Fibroblast of upper back skin (primary cell): ENCODE measurements around the gene MCM5.
"Not testable (repeated sequence)": the region's sequence is repeated elsewhere in the genome, so short reads cannot be mapped to it uniquely, and the experiment has no call there.

Experiments
- DNase-seq: peaks from one replicate; pipeline ENCODE4 v3.0.0-alpha.2; 2013

The MCM5 gene

GRCh38 chr22:35379146-35379993 is 20.6 kb upstream of the MCM5 start:
- DNase-seq: no peak

GRCh38 chr22:35380013-35380412 is 19.9 kb upstream of the MCM5 start:
- DNase-seq: no peak

GRCh38 chr22:35380537-35381423 is 19.2 kb upstream of the MCM5 start, which contains the start of gene HMOX1:
Gene HMOX1, plus strand, starts transcription at chr22:35381096. Its CDS starts 78 bp downstream, at chr22:35381174.
- DNase-seq: peak; percentile 84

GRCh38 chr22:35381424-35382009 is 18.4 kb upstream of the MCM5 start:
- DNase-seq: no peak

- DNase-seq: no peak
These were observed 16.3 kb upstream of the MCM5 start for GRCh38 chr22:35383679-35384071.

- DNase-seq: no peak
These were observed 15.4 kb upstream of the MCM5 start for GRCh38 chr22:35384527-35384926.

- no peak for DNase-seq
These were observed 14.9 kb upstream of the MCM5 start for GRCh38 chr22:35384975-35385588.

GRCh38 chr22:35386670-35387288 is 13.2 kb upstream of the MCM5 start:
- DNase-seq: no peak

GRCh38 chr22:35390933-35391332 is 9.0 kb upstream of the MCM5 start:
- no peak for DNase-seq

- DNase-seq: no peak
These were observed 7.6 kb upstream of the MCM5 start for GRCh38 chr22:35392357-35392756.

GRCh38 chr22:35393116-35394010 is 6.6 kb upstream of the MCM5 start:
- no peak for DNase-seq

GRCh38 chr22:35394011-35394312 is 6.0 kb upstream of the MCM5 start:
- DNase-seq: no peak

- DNase-seq: no peak
These were observed 5.0 kb upstream of the MCM5 start for GRCh38 chr22:35394810-35395563.

- not testable (repeated sequence) for DNase-seq
These were observed 3.3 kb upstream of the MCM5 start for GRCh38 chr22:35396622-35397021.

- DNase-seq: no peak
These were observed 2.6 kb upstream of the MCM5 start for GRCh38 chr22:35397095-35397904.

GRCh38 chr22:35398591-35398973 is 1.4 kb upstream of the MCM5 start:
- no peak for DNase-seq

- no peak for DNase-seq
These were observed 744 bp upstream of the MCM5 start for GRCh38 chr22:35399114-35399677.

GRCh38 chr22:35400501-35400790 is 506 bp downstream of the MCM5 start:
- DNase-seq: no peak

GRCh38 chr22:35401863-35402262 is 1.9 kb downstream of the MCM5 start:
- DNase-seq: no peak

- DNase-seq: no peak
These were observed 3.4 kb downstream of the MCM5 start for GRCh38 chr22:35403356-35403755.
